ENCODE results near the gene SLC16A3.
A peak's percentile ranks its signal among the peaks of the same experiment; 100 is the strongest.

The SLC16A3 gene

DNA sequence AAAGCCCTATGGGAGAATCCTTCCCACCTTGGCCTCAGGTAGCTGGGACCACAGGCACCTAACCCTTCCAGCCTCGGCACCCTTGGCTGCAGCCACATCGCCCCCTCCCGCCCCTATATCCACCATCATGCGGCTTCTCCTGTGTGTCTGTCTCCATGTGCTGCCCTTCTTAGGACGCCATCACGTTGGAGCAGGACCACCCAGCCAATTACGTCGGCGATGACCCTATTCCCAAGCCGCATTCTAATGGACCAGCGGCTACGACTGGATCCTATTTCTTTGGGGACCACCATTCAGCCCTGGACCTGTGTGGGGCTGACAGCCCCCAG is 12.9 kb upstream of the SLC16A3 start:
- no peak overlapping the region for H3K4me3 ChIP-seq (ENCODE audit: low read depth, low read length)
- no peak for TF ChIP-seq CTCF (IDR thresholded peaks at IDR 0.05; ENCODE audit: low read depth, low read length)

DNA sequence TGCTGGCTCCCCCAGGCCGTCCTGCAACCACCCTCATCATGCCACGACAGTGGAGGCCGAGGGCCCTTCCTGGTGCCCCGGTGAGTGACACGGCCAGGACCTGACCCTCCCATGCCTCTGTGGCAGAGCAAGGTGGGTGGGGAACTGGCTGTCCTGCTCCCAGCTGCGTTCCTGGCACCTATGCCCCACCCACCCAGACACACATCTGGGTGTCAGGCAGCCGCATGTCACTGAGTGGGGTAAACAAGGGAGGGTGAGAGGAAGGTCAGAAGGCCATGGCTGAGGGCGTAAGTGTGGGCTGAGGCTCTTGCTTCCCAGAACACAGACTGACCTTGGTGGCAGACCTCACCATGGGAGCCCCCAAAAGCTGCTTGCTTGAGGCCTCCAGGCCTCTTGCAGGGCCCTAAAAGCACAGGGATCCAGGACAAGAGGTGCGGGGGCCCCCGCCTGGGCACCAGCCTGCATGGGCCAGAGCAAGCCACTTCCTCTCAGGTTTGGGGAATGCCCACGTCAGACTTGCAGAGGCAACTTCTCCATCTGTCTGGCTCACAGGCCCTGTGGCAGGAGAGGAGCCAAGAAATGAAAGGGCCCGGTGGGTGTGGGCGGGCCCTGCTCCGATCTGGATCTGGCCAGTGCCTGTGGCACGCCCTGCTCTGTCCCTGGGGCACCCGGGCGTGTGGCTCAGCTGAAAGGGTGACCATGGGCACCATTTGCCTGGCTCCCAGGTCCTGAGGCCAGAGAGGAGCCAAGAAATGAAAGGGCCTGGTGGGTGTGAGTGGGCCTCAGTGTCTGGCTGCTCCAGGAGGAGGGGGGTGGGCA is 12.3 kb upstream of the SLC16A3 start:
- no peak overlapping the region for H3K4me3 ChIP-seq (ENCODE audit: low read depth, low read length)
- TF ChIP-seq CTCF (IDR thresholded peaks at IDR 0.05; ENCODE audit: low read depth, low read length) = no peak

DNA sequence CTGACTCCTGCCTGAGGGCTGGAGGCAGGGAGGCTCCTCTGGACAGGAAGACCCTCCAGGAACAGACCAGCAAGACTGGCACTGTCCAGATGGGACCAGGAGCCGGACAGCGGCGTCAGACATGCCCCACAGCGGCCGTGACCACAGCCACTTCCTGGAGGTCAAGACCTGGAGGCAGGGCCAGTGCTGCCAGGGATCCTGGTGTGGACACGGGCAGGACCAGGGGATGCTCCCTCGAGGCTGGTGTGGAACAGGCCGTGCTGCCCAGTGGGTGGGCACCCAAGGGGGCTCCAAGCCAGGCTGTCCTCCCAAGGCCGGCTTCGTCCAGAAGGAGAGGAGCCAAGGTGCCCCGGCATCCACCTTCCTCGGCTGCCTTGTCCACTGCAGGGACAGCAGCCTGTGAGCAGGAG is 11.7 kb upstream of the SLC16A3 start:
- H3K4me3 ChIP-seq (ENCODE audit: low read depth, low read length) = no peak overlapping the region
- TF ChIP-seq CTCF (IDR thresholded peaks at IDR 0.05; ENCODE audit: low read depth, low read length) = no peak

DNA sequence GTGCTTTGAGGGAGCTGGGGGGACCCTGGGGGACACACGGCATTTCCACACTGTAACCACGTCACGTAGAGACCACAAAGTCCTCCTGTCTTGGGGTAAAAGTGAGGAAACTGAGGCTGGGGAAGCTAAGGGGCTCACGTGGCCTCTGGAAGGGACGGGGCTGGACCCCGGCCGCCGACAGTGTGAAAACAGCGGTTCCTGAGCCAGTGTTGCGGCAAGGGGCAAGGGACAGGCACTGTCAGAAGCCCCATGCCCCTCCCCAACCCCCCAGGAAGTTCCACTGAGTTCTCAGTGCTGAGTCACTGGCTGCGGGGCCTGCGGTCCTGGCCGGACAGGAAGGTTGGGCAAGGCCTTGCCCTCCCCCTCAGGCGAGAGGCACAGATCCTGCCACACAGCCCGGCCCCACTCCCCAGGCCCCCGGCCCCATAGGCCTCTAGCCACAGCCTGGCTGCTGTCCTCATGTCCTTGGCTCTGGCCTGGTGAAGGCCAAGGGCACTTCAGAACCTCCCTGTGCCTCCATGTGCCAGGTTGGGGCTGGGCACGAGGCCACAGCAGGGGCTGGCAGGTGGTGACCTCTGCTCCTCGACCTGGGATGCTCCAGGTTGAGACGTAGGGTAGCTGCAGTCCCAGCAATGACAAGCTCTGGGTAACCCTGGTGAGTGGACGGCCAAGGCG is 11.2 kb upstream of the SLC16A3 start:
- H3K4me3 ChIP-seq (ENCODE audit: low read depth, low read length) = 0 out of 2 replicates have a peak overlapping the region, but pooled peaks have one; percentile 22
- no peak for TF ChIP-seq CTCF (IDR thresholded peaks at IDR 0.05; ENCODE audit: low read depth, low read length)

DNA sequence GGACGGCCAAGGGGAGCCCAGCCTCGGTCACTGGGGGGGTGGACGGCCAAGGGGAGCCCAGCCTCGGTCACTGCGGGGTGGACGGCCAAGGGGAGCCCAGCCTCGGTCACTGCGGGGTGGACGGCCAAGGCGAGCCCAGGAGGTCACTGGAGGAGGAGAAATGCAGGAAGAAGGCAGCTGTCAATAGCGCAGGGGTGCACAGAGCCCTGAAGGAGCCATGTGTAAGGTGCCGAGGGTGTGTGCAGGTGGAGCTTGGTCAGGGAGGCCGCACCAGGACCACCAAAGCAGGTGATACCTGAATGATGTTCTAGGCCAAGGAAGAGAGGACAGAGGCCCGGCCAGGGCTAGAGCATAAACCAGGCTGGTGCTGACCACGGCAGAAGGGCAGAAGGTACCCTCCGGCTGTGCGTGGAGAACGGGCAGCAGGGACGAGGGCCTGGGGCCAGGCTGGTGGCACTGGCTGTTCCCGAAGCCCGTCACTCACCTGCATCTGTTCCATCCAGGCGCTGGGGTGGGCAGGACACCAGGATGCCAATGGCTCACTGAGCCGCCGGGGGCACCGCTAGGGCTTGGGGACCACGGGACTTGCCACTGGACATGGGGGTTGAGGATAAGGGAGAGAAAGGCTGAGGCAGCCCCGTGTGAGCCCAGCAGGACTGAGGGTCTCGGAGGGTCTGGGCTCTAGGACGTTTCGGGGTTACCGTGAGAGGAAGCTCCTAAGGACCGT is 10.3 kb upstream of the SLC16A3 start:
- no peak overlapping the region for H3K4me3 ChIP-seq (ENCODE audit: low read depth, low read length)
- no peak for TF ChIP-seq CTCF (IDR thresholded peaks at IDR 0.05; ENCODE audit: low read depth, low read length)

- TF ChIP-seq CTCF (IDR thresholded peaks at IDR 0.05; ENCODE audit: low read depth, low read length) = no peak
- H3K4me3 ChIP-seq (ENCODE audit: low read depth, low read length) = no peak overlapping the region
Observed at GRCh38 chr17:82219083-82219482, 9.8 kb upstream of the SLC16A3 start.
